NCI-H82 treated with DMSO at 0.1 percent for 48 hours (cell line): ENCODE data around the gene PRKAR1B.

Experiments used
- DNase-seq: peaks from one replicate; lab custom pipeline; 2025; ENCODE audit not compliant: unreplicated experiment; lab: John Stamatoyannopoulos, UW

Gene PRKAR1B

DNA sequence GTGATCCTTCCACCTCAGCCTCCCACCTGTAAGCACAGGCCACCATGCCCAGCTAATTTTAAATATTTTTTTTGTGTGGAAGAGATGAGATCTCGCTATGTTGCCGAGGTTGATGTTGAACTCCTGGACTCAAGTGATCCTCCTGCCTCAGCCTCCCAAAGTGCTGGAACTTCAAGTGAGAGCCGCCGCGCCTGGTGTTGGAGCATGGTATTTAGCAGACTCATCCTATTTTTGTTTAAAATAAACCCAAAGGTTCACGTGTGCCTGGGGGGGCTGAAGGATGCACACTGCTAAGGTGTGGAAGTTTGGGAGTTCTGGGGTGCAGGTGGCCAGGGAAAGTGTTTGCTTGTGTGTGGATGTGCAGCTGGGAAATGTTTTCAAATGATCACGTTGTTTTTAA lies 225.6 kb downstream of the PRKAR1B start:
- no peak for DNase-seq

DNA sequence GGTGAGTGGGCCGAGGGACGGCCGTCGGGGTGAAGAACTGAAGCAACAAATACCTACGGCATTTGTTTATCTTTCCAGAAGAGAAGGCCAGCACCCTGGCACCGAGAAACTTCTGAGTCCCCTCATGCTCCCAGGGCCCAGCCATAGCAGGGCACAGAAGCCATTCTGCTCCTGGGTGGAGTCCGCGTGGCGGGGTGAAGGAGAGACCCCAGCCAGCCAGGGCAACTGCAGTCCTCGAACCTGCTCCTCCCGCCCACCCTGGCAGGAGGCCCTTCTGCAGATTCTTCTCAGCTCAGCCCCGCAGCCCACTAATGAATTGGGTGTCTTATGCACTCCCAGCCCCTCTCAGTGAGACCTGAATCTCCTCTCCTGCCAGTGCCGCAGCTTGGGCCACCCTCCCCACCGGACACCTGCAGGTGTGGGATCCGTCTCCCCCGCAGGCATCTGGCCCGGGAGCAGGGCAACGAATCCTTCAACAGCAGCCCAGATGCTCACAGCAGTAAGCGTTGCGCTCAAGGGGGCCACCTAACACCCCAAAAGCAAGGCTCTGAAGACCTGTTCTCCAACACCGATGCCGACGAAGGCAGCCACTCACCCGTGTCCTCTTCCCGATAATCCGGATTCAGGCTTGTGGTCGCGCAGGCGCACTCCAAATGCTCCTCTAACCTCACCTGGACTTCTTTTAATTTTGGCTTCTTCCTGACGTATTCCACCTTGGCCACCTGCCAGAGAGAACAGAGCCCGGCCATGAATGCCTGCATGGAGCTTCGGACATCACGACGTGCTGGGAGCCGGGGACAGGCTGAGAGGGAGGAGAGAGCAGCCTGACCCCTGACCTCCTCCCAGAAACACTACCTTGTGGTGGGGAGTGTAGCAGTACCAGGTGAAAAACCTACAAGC lies 226.3 kb downstream of the PRKAR1B start:
- DNase-seq, result no peak

- DNase-seq, result no peak
Measured at GRCh38 chr7:499853-500485, 227.1 kb downstream of the PRKAR1B start.
